ENCODE measurements around the gene SRSF6. TPM values are rescaled to one million over a fixed set of nuclear protein-coding genes. Genes with fewer than 3 reads are reported as not detected.

The SRSF6 gene
- total and polyA plus RNA-seq, 10 of the 15 experiments (the other 5 are each of a cell fraction or from before 2014, with no cell fraction given) = 57.2 to 191 (median 108) TPM

- FAIRE-seq (no peak), DNase-seq (ENCODE audit: low read depth, low spot score) (no peak), ATAC-seq (no peak)
- RAD21 ChIA-PET (ENCODE audit: unreplicated experiment) = interaction anchor here (1.3 kb wide), 1 partner anchor 12 kb away, joined by 4 read pairs; no protein-coding TSS in a partner anchor
- 55% methylated on average over 5 of the region's 5 CpGs for WGBS (ENCODE audit: insufficient coverage, insufficient replicate concordance, low lambda C conversion rate, missing lambda C conversion rate)
- no peaks in the 10 kb centered on the region for H3K79me2 ChIP-seq (ENCODE audit: control insufficient read depth, insufficient read depth, low read length)
- in situ Hi-C loops (cut with MboI) (no loop called here), intact Hi-C loops (cut with micrococcal nuclease; ENCODE audit: unreplicated experiment) (no loop called here)
- no peak overlapping the region for H3K4me2 ChIP-seq (ENCODE audit: control insufficient read depth, insufficient read depth)
- no peak overlapping the region for H2AFZ ChIP-seq (ENCODE audit: control insufficient read depth, low read depth, low read length)
- no peaks in the 10 kb centered on the region; the same call in 2 of the 3 replicates for H3K9me3 ChIP-seq (replicated peaks; ENCODE audit: control insufficient read depth, insufficient read depth, low read length)
- no peaks in the 10 kb centered on the region for H3K36me3 ChIP-seq (ENCODE audit: control insufficient read depth in 2 of 2, insufficient read depth in 2 of 2, low read length in 1 of 2)
- CTCF ChIA-PET = no interaction called here
- no peak overlapping the region for H3K4me3 ChIP-seq
- H3K4me1 ChIP-seq (ENCODE audit: control insufficient read depth, insufficient read depth, low read length) = peaks cover 5% of the 10 kb centered on the region
- TF ChIP-seq EGR1 (IDR thresholded peaks at IDR 0.05; ENCODE audit: borderline replicate concordance in 1 of 2, low read depth in 2 of 2, low read length in 2 of 2) (no peak), POLR2AphosphoS5 (IDR thresholded peaks at IDR 0.05; ENCODE audit: low read length) (no peak), NFYA (IDR thresholded peaks at IDR 0.05; ENCODE audit: borderline replicate concordance, low read depth, low read length) (no peak), JUND (IDR thresholded peaks at IDR 0.05; ENCODE audit: low read depth, low read length) (no peak), ESRRA (IDR thresholded peaks at IDR 0.05; ENCODE audit: low read length) (no peak)
- TF ChIP-seq, protein P1, sequence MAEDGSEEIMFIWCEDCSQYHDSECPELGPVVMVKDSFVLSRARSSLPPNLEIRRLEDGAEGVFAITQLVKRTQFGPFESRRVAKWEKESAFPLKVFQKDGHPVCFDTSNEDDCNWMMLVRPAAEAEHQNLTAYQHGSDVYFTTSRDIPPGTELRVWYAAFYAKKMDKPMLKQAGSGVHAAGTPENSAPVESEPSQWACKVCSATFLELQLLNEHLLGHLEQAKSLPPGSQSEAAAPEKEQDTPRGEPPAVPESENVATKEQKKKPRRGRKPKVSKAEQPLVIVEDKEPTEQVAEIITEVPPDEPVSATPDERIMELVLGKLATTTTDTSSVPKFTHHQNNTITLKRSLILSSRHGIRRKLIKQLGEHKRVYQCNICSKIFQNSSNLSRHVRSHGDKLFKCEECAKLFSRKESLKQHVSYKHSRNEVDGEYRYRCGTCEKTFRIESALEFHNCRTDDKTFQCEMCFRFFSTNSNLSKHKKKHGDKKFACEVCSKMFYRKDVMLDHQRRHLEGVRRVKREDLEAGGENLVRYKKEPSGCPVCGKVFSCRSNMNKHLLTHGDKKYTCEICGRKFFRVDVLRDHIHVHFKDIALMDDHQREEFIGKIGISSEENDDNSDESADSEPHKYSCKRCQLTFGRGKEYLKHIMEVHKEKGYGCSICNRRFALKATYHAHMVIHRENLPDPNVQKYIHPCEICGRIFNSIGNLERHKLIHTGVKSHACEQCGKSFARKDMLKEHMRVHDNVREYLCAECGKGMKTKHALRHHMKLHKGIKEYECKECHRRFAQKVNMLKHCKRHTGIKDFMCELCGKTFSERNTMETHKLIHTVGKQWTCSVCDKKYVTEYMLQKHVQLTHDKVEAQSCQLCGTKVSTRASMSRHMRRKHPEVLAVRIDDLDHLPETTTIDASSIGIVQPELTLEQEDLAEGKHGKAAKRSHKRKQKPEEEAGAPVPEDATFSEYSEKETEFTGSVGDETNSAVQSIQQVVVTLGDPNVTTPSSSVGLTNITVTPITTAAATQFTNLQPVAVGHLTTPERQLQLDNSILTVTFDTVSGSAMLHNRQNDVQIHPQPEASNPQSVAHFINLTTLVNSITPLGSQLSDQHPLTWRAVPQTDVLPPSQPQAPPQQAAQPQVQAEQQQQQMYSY (CRISPR knock-in tag; IDR thresholded peaks at IDR 0.05) = no peak
- BruUV-seq (replicated peaks) = no TSS peak
- no peaks in the 10 kb centered on the region for H4K20me1 ChIP-seq (ENCODE audit: control insufficient read depth, insufficient read depth)
- H3K27me3 ChIP-seq (replicated peaks in 1 of 2; ENCODE audit: control insufficient read depth in 2 of 2, insufficient read depth in 2 of 2, low read length in 1 of 2) = no peaks in the 10 kb centered on the region
- POLR2A ChIA-PET = interaction anchor here (0.6 to 1.2 kb wide), 3 partner anchors 15 to 319 kb away, joined by 3 read pairs; partner anchors contain the start of gene SRSF6
- no peak overlapping the region for H3K9ac ChIP-seq (ENCODE audit: control insufficient read depth, insufficient read depth, low read length)
- SMC1A ChIA-PET (ENCODE audit: uncharacterized antibody, unreplicated experiment) = no interaction called here
- H3K27ac ChIP-seq (ENCODE audit: control insufficient read depth, insufficient read depth) = no peak overlapping the region
Observed at GRCh38 chr20:43442282-43442880, 15.3 kb upstream of the SRSF6 start.
